ENCODE results near the gene ALK. TPM values are rescaled to one million over a fixed set of nuclear protein-coding genes. Genes with fewer than 3 reads are reported as not detected.
"Not testable (repeated sequence)": the region's sequence is repeated elsewhere in the genome, so short reads cannot be mapped to it uniquely, and the experiment has no call there.

The ALK gene
- total RNA-seq, 4 donors from 2014 or later: 0.06 to 4.1 TPM; not detected in 2

GRCh38 chr2:29246383-29247300 is 674.7 kb downstream of the ALK start:
- no peaks in the 10 kb centered on the region for H3K9me3 ChIP-seq
- intact Hi-C loops (cut with DNase I; ENCODE audit: low total_unique reads): no loop called here
- H3K4me1 ChIP-seq: no peaks in the 10 kb centered on the region
- no peak for DNase-seq
- no peaks in the 10 kb centered on the region for H3K27me3 ChIP-seq
- no peak overlapping the region for H3K4me3 ChIP-seq
- H3K27ac ChIP-seq: no peak overlapping the region
- TF ChIP-seq CTCF (IDR thresholded peaks at IDR 0.05): no peak
- no peak for TF ChIP-seq POLR2A (IDR thresholded peaks at IDR 0.05)
- H3K36me3 ChIP-seq: no peaks in the 10 kb centered on the region

GRCh38 chr2:29245742-29246382 is 675.5 kb downstream of the ALK start:
- H3K9me3 ChIP-seq: no peaks in the 10 kb centered on the region
- H3K36me3 ChIP-seq: no peaks in the 10 kb centered on the region
- intact Hi-C loops (cut with DNase I; ENCODE audit: low total_unique reads): no loop called here
- no peaks in the 10 kb centered on the region for H3K27me3 ChIP-seq
- H3K27ac ChIP-seq: no peak overlapping the region
- TF ChIP-seq CTCF (IDR thresholded peaks at IDR 0.05) (no peak), POLR2A (IDR thresholded peaks at IDR 0.05) (no peak)
- no peaks in the 10 kb centered on the region for H3K4me1 ChIP-seq
- no peak for DNase-seq
- H3K4me3 ChIP-seq: no peak overlapping the region

- H3K27me3 ChIP-seq; H3K36me3 ChIP-seq; H3K4me1 ChIP-seq; H3K27ac ChIP-seq; H3K4me3 ChIP-seq; H3K9me3 ChIP-seq; intact Hi-C loops (cut with DNase I; ENCODE audit: low total_unique reads); DNase-seq: not testable (repeated sequence)
These were observed 676.2 kb downstream of the ALK start for GRCh38 chr2:29245035-29245741.

- no peaks in the 10 kb centered on the region for H3K27me3 ChIP-seq
- TF ChIP-seq CTCF (IDR thresholded peaks at IDR 0.05) (no peak), POLR2A (IDR thresholded peaks at IDR 0.05) (no peak)
- no peaks in the 10 kb centered on the region for H3K4me1 ChIP-seq
- intact Hi-C loops (cut with DNase I; ENCODE audit: low total_unique reads): no loop called here
- H3K36me3 ChIP-seq: no peaks in the 10 kb centered on the region
- H3K4me3 ChIP-seq: no peak overlapping the region
- DNase-seq: no peak
- H3K27ac ChIP-seq: no peak overlapping the region
- H3K9me3 ChIP-seq: no peaks in the 10 kb centered on the region
These were observed 678.6 kb downstream of the ALK start for GRCh38 chr2:29242621-29243375.

- DNase-seq: no peak
- TF ChIP-seq CTCF (IDR thresholded peaks at IDR 0.05) (no peak), POLR2A (IDR thresholded peaks at IDR 0.05) (no peak)
- intact Hi-C loops (cut with DNase I; ENCODE audit: low total_unique reads): no loop called here
These were observed 679.3 kb downstream of the ALK start for GRCh38 chr2:29241955-29242565.

More at GRCh38 chr2:29241955-29242565, 679.3 kb downstream of the ALK start:
- Histone ChIP-seq H3K27me3 (no peaks in the 10 kb centered on the region), H3K9me3 (no peaks in the 10 kb centered on the region), H3K36me3 (no peaks in the 10 kb centered on the region), H3K27ac (no peak overlapping the region), H3K4me3 (no peak overlapping the region), H3K4me1 (no peaks in the 10 kb centered on the region)
